SK-N-SH (cell line): Measurements from ENCODE around the gene PCED1A.

ENCODE experiments used
- CTCF ChIP-seq: fragments of 200-600 bp; sonication (generic); IDR thresholded peaks from 2 replicates; pipeline ENCODE4 v1.6.1; 2017; ENCODE audit warnings: antibody characterized with exemption, mild to moderate bottlenecking, moderate library complexity
- EP300 ChIP-seq, 2 experiments: IDR thresholded peaks; 2 replicates each; pipeline versions ENCODE4 v1.4.0 to v1.6.1; 2012; ENCODE audit warnings: borderline replicate concordance in 1 of 2, low read depth in 1 of 2, low read length in 1 of 2
- EZH2phosphoT487 ChIP-seq: fragments of 200-600 bp; sonication (generic); IDR thresholded peaks from 2 replicates; pipeline ENCODE4 v1.6.1; 2017; ENCODE audit warnings: low read depth, mixed run types, mild to moderate bottlenecking, antibody characterized with exemption, moderate library complexity, borderline replicate concordance
- GATA2 ChIP-seq: sonication (generic); formaldehyde crosslinking; IDR thresholded peaks from 2 replicates; pipeline ENCODE4 v1.5.0; 2020; ENCODE audit warnings: mild to moderate bottlenecking, missing genetic modification reagents
- IRF3 ChIP-seq: fragments of 150-350 bp; IDR thresholded peaks from 2 replicates; pipeline ENCODE4 v1.6.1; 2016; ENCODE audit warnings: mild to moderate bottlenecking, low read depth, low read length
- PBX3 ChIP-seq: IDR thresholded peaks from 2 replicates; pipeline ENCODE4; 2012
- POLR2AphosphoS5 ChIP-seq: IDR thresholded peaks from 2 replicates; pipeline ENCODE4 v1.6.1; 2012; ENCODE audit warnings: low read depth, low read length
- RCOR1 ChIP-seq: fragments of 150-350 bp; IDR thresholded peaks from 2 replicates; pipeline ENCODE4 v1.6.1; 2017; ENCODE audit warnings: antibody characterized with exemption, low read length
- SIN3A ChIP-seq: IDR thresholded peaks from 2 replicates; pipeline ENCODE4 v1.6.1; 2012; ENCODE audit warnings: low read depth, mild to moderate bottlenecking, low read length, moderate library complexity, borderline replicate concordance
- TAF1 ChIP-seq: IDR thresholded peaks from 2 replicates; pipeline ENCODE4 v1.6.1; 2012; ENCODE audit warnings: low read depth, mild to moderate bottlenecking, low read length, moderate library complexity, borderline replicate concordance
- USF1 ChIP-seq: IDR thresholded peaks from 2 replicates; pipeline ENCODE4 v1.4.0; 2012; ENCODE audit warnings: low read depth, borderline replicate concordance
- USF2 ChIP-seq: fragments of 150-350 bp; IDR thresholded peaks from 2 replicates; pipeline ENCODE4 v1.6.1; 2017; ENCODE audit warnings: antibody characterized with exemption, low read length, low read depth, borderline replicate concordance
- ZBTB33 ChIP-seq: IDR thresholded peaks from 2 replicates; pipeline ENCODE4 v1.4.0; 2012; ENCODE audit warnings: low read depth, borderline replicate concordance

GRCh38 chr20:2798814-2799213, 41.6 kb downstream of the PCED1A start:
- TF ChIP-seq CTCF (no peak), EP300 (IDR thresholded peaks at IDR 0.05; ENCODE audit: borderline replicate concordance in 1 of 2, low read depth in 1 of 2, low read length in 1 of 2) (no peak), RCOR1 (no peak), EZH2phosphoT487 (no peak), USF1 (no peak), POLR2AphosphoS5 (no peak), TAF1 (no peak), USF2 (no peak), SIN3A (no peak), PBX3 (no peak), IRF3 (no peak), ZBTB33 (no peak), GATA2 (CRISPR knock-in tag) (no peak)
